Liver (tissue), 3 donors: ENCODE measurements around the gene RASIP1.

ENCODE experiments used
- GABPA ChIP-seq, 2 donors: IDR thresholded peaks in 1 of 2; conservative IDR thresholded peaks in 1 of 2; 2 replicates each; pipeline ENCODE4 v1.6.1; 2016; ENCODE audit warnings: antibody characterized with exemption in 2 of 2, mild to moderate bottlenecking in 1 of 2, moderate library complexity in 1 of 2
- JUND ChIP-seq, 2 donors: IDR thresholded peaks; 2 replicates each; pipeline ENCODE4 v1.6.1; 2016; ENCODE audit warnings: antibody characterized with exemption in 2 of 2
- TF ChIP-seq, protein P1 (sequence below): IDR thresholded peaks from 2 replicates; pipeline ENCODE4 v1.6.1; 2016; ENCODE audit warnings: antibody characterized with exemption, mild to moderate bottlenecking
- TF ChIP-seq, protein P2 (sequence below): fragments of 150-350 bp; IDR thresholded peaks from 2 replicates; pipeline ENCODE4 v1.5.1; 2017; ENCODE audit warnings: improper control_type of control experiment, low read depth, low read length; ENCODE audit not compliant: missing input control
- TF ChIP-seq, protein P3 (sequence below): IDR thresholded peaks from 2 replicates; pipeline ENCODE4 v1.6.1; 2016; ENCODE audit warnings: antibody characterized with exemption
- donor health status: healthy.
- donor health status: healthy.

DNA sequence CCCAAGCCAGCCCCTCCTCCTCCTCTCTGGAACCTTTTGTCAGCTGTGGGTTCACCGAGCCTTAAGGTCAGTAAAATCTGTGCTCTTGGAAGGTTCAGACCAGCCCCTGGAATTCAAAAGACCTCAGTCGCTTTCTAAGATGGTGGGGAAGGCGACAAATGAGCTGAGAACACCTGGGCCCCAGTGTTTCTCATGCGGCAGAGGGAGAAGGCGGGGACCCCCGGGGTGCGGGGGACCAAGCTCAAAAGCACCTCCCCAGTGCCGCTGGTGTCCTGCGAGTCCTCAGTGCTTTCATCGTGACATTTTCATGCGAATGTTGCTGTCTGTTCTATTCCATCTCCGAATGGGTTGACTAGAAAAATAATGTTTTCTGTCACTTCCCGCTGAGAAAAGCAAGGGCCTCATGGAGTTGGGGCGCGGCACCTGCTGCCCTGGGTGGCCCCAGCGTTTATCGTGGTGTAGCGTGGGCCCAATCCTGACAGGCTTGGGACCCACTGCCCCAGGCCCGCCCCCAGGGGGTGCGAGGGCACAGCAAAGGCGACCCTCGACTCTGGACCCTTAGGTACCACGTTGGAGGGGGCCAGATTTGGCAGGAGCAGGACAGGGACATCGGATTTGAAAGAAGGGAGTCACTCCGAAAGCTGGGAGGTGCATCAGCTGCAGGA lies 66.8 kb downstream of the RASIP1 start:
- TF ChIP-seq, protein P1, sequence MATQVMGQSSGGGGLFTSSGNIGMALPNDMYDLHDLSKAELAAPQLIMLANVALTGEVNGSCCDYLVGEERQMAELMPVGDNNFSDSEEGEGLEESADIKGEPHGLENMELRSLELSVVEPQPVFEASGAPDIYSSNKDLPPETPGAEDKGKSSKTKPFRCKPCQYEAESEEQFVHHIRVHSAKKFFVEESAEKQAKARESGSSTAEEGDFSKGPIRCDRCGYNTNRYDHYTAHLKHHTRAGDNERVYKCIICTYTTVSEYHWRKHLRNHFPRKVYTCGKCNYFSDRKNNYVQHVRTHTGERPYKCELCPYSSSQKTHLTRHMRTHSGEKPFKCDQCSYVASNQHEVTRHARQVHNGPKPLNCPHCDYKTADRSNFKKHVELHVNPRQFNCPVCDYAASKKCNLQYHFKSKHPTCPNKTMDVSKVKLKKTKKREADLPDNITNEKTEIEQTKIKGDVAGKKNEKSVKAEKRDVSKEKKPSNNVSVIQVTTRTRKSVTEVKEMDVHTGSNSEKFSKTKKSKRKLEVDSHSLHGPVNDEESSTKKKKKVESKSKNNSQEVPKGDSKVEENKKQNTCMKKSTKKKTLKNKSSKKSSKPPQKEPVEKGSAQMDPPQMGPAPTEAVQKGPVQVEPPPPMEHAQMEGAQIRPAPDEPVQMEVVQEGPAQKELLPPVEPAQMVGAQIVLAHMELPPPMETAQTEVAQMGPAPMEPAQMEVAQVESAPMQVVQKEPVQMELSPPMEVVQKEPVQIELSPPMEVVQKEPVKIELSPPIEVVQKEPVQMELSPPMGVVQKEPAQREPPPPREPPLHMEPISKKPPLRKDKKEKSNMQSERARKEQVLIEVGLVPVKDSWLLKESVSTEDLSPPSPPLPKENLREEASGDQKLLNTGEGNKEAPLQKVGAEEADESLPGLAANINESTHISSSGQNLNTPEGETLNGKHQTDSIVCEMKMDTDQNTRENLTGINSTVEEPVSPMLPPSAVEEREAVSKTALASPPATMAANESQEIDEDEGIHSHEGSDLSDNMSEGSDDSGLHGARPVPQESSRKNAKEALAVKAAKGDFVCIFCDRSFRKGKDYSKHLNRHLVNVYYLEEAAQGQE = no peak
- TF ChIP-seq, protein P2, sequence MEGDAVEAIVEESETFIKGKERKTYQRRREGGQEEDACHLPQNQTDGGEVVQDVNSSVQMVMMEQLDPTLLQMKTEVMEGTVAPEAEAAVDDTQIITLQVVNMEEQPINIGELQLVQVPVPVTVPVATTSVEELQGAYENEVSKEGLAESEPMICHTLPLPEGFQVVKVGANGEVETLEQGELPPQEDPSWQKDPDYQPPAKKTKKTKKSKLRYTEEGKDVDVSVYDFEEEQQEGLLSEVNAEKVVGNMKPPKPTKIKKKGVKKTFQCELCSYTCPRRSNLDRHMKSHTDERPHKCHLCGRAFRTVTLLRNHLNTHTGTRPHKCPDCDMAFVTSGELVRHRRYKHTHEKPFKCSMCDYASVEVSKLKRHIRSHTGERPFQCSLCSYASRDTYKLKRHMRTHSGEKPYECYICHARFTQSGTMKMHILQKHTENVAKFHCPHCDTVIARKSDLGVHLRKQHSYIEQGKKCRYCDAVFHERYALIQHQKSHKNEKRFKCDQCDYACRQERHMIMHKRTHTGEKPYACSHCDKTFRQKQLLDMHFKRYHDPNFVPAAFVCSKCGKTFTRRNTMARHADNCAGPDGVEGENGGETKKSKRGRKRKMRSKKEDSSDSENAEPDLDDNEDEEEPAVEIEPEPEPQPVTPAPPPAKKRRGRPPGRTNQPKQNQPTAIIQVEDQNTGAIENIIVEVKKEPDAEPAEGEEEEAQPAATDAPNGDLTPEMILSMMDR = no peak
- TF ChIP-seq, protein P3, sequence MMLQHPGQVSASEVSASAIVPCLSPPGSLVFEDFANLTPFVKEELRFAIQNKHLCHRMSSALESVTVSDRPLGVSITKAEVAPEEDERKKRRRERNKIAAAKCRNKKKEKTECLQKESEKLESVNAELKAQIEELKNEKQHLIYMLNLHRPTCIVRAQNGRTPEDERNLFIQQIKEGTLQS = no peak
- TF ChIP-seq GABPA (IDR thresholded peaks at IDR 0.05 in 1 of 2, conservative IDR thresholded peaks at IDR 0.05 in 1 of 2) (no peak), JUND (IDR thresholded peaks at IDR 0.05) (no peak)
